Ovary (tissue), 3 donors: Measurements from ENCODE around the gene IQSEC3.

ENCODE experiments used
- CTCF ChIP-seq, 3 donors: fragments of 450-650 bp in 2 of 3; fragments of 200-600 bp in 1 of 3; IDR thresholded peaks; one replicate each; pipeline versions ENCODE4 v1.5.1 to v1.8.0; 2016 to 2022; ENCODE audit warnings: antibody characterized with exemption in 3 of 3, mild to moderate bottlenecking in 1 of 3
- EP300 ChIP-seq: sonication (generic); formaldehyde crosslinking; IDR thresholded peaks from one replicate; pipeline ENCODE4 v1.6.1; 2017; ENCODE audit warnings: antibody characterized with exemption
- POLR2A ChIP-seq: fragments of 450-650 bp; IDR thresholded peaks from one replicate; pipeline ENCODE4 v1.6.1; 2017; ENCODE audit warnings: antibody characterized with exemption, mild to moderate bottlenecking, moderate library complexity
- donor health status: DM: no; HTN: no; CAD: no.

- TF ChIP-seq POLR2A (no peak), CTCF (IDR thresholded peaks at IDR 0.05) (no peak), EP300 (no peak)
Observed at GRCh38 chr12:174596-174995, 108.0 kb downstream of the IQSEC3 start.
